ENCODE data around the gene KLK3. TPM values are rescaled to one million over a fixed set of nuclear protein-coding genes. Genes with fewer than 3 reads are reported as not detected.

The KLK3 gene
- total and polyA plus RNA-seq, 2 of the 4 experiments (the other 2 are of a cell fraction): not detected

DNA sequence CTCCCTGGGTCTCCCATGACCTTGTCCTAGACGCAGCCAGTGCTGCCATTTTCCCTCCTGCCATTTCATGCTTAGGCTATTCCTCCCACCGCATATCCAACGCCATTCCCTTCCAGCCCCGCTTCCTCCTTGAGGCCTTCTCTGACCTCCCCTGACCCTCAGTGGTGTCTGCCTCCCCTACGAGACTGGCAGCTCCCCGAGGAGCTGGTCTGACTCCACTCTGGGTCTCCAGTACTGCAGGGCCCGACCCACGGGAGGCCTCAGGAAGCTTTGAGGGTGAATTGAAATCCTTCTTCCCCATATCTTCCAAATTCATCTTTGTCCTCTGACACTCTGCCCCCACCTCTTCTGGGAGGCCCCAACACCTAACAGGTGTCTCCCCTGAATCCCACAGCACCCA lies 22.0 kb upstream of the KLK3 start:
- no peak overlapping the region for H2AK9ac ChIP-seq (replicated peaks; ENCODE audit: low read depth, low read length, poor library complexity)
- in situ Hi-C loops (cut with MboI; ENCODE audit: low sequenced_read_pairs): no loop called here
- no peaks in the 10 kb centered on the region for H3K79me1 ChIP-seq (ENCODE audit: low read depth in 1 of 2, low read length in 2 of 2)
- H2BK5ac ChIP-seq (ENCODE audit: low read depth, low read length, poor library complexity, severe bottlenecking): no peak overlapping the region
- H2AFZ ChIP-seq (replicated peaks; ENCODE audit: low read length, poor library complexity): no peak overlapping the region
- TF ChIP-seq RCOR1 (IDR thresholded peaks at IDR 0.05; ENCODE audit: insufficient replicate concordance, low read length): no peak
- no peak for TF ChIP-seq CHD1 (IDR thresholded peaks at IDR 0.05; ENCODE audit: low read depth, low read length)
- no peak for TF ChIP-seq RFX5 (IDR thresholded peaks at IDR 0.05; ENCODE audit: low read depth, low read length)
- TF ChIP-seq MAFK (IDR thresholded peaks at IDR 0.05; ENCODE audit: low read depth, low read length): no peak
- TF ChIP-seq POLR2A (IDR thresholded peaks at IDR 0.05; ENCODE audit: low read depth, low read length): no peak
- TF ChIP-seq BHLHE40 (IDR thresholded peaks at IDR 0.05; ENCODE audit: low read depth, low read length): no peak
- no peak for TF ChIP-seq SMC3 (IDR thresholded peaks at IDR 0.05; ENCODE audit: low read depth, low read length)
- no peak for TF ChIP-seq ELK1 (IDR thresholded peaks at IDR 0.05; ENCODE audit: borderline replicate concordance, low read depth, low read length)
- TF ChIP-seq, protein P1, sequence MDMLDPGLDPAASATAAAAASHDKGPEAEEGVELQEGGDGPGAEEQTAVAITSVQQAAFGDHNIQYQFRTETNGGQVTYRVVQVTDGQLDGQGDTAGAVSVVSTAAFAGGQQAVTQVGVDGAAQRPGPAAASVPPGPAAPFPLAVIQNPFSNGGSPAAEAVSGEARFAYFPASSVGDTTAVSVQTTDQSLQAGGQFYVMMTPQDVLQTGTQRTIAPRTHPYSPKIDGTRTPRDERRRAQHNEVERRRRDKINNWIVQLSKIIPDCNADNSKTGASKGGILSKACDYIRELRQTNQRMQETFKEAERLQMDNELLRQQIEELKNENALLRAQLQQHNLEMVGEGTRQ (IDR thresholded peaks at IDR 0.05; ENCODE audit: low read depth, low read length): no peak
- no peak for TF ChIP-seq FOS (IDR thresholded peaks at IDR 0.05; ENCODE audit: low read depth, low read length)
- no peak for TF ChIP-seq CEBPB (IDR thresholded peaks at IDR 0.05; ENCODE audit: low read depth, low read length)
- TF ChIP-seq MXI1 (IDR thresholded peaks at IDR 0.05; ENCODE audit: borderline replicate concordance, low read depth, low read length): no peak
- no peak for TF ChIP-seq NFE2L2 (IDR thresholded peaks at IDR 0.05; ENCODE audit: low read depth, low read length)
- TF ChIP-seq CTCF (conservative IDR thresholded peaks at IDR 0.05; ENCODE audit: low read depth, low read length): no peak
- no peak for TF ChIP-seq RAD21 (IDR thresholded peaks at IDR 0.05; ENCODE audit: low read length)
- no peaks in the 10 kb centered on the region for H3K9me1 ChIP-seq (ENCODE audit: insufficient read depth, low read length)
- H3K56ac ChIP-seq (ENCODE audit: extremely low read depth, insufficient read depth, low read length): no peak overlapping the region
- no peak overlapping the region for H4K8ac ChIP-seq (ENCODE audit: low read depth in 2 of 2, low read length in 2 of 2)
- H3K9ac ChIP-seq (ENCODE audit: low read depth, low read length): no peak overlapping the region
- no peak overlapping the region for H3K4ac ChIP-seq (ENCODE audit: low read depth, low read length)
- no peaks in the 10 kb centered on the region; the same call in 1 of the 2 replicates for H3K27me3 ChIP-seq (ENCODE audit: control insufficient read depth, insufficient read depth, low read length)
- DNase-seq: no peak
- no peaks in the 10 kb centered on the region for H3K36me3 ChIP-seq (ENCODE audit: control insufficient read depth, insufficient read depth, low read length)
- 73% methylated on average over 4 of the region's 8 CpGs; no CpG with 5 or more reads in 1 of the 2 experiments for WGBS, 2 experiments (ENCODE audit: extremely low coverage in 2 of 2, insufficient read length in 1 of 2)
- no peaks in the 10 kb centered on the region for H4K20me1 ChIP-seq (ENCODE audit: insufficient read depth, low read length)
- no peak overlapping the region for H3K14ac ChIP-seq (replicated peaks; ENCODE audit: low read depth, low read length)
- no peak overlapping the region for H4K5ac ChIP-seq (ENCODE audit: low read depth, low read length)
- no TSS peak for BruUV-seq (replicated peaks)
- H3K23ac ChIP-seq (ENCODE audit: low read depth, low read length): no peak overlapping the region
- H3K9me3 ChIP-seq (ENCODE audit: control insufficient read depth, insufficient read depth, low read length): no peaks in the 10 kb centered on the region
- intact Hi-C loops (cut with micrococcal nuclease): no loop called here
- dilution Hi-C loops (cut with HindIII; ENCODE audit: low sequenced_read_pairs, unreplicated experiment): no loop called here
- H2BK120ac ChIP-seq (ENCODE audit: low read depth, low read length): no peak overlapping the region
- H3K18ac ChIP-seq (ENCODE audit: low read depth, low read length): no peak overlapping the region
- no peak overlapping the region for H3K4me2 ChIP-seq (ENCODE audit: low read depth, low read length)
- H3K4me3 ChIP-seq (ENCODE audit: insufficient read depth, low read depth, low read length): no peak overlapping the region
- H2BK15ac ChIP-seq (ENCODE audit: low read depth, low read length): no peak overlapping the region
- no peak overlapping the region for H3K27ac ChIP-seq (ENCODE audit: insufficient read depth, low read length)
- H2BK20ac ChIP-seq (ENCODE audit: low read depth, low read length): no peak overlapping the region
- no peak for ATAC-seq (ENCODE audit: low read depth)
- H4K91ac ChIP-seq (ENCODE audit: insufficient read depth, low read depth, low read length): no peak overlapping the region
- CTCF ChIA-PET: no interaction called here
- POLR2A ChIA-PET (ENCODE audit: unreplicated experiment): no interaction called here
- no peak overlapping the region for H2AK5ac ChIP-seq (ENCODE audit: low read depth, low read length)
- H3K4me1 ChIP-seq (ENCODE audit: control insufficient read depth, insufficient read depth, low read length): no peaks in the 10 kb centered on the region
